B cell (primary cell): Measurements from ENCODE around the gene STAC3.

Experiments
- CTCF ChIP-seq: fragments of 200-600 bp; IDR thresholded peaks from one replicate; pipeline ENCODE4 v1.8.0; 2022; ENCODE audit warnings: antibody characterized with exemption, mild to moderate bottlenecking
- EZH2 ChIP-seq: IDR thresholded peaks from 2 replicates; pipeline ENCODE4 v1.6.1; 2012; ENCODE audit warnings: borderline replicate concordance, low read depth, mild to moderate bottlenecking, moderate library complexity, low read length; ENCODE audit not compliant: insufficient read depth, poor library complexity, severe bottlenecking

GRCh38 chr12:57216921-57217879 lies 33.8 kb downstream of the STAC3 start:
- TF ChIP-seq CTCF (no peak), EZH2 (no peak)
